ES-I3 (cell line): ENCODE data around the gene TENM4.

Experiments used
- H3K36me3 ChIP-seq: 2 replicates; pipeline ENCODE4 v1.6.1; 2013; ENCODE audit warnings: mild to moderate bottlenecking, low read length, control low read depth, moderate library complexity; ENCODE audit not compliant: insufficient read depth
- H3K4me1 ChIP-seq: 2 replicates; pipeline ENCODE4 v1.6.1; 2013; ENCODE audit warnings: mild to moderate bottlenecking, control low read depth, low read length; ENCODE audit not compliant: insufficient read depth
- H3K9ac ChIP-seq: 2 replicates; pipeline ENCODE4 v1.6.1; 2013; ENCODE audit warnings: low read depth, mild to moderate bottlenecking, low read length, moderate library complexity
- H3K9me3 ChIP-seq: 2 replicates; pipeline ENCODE4 v1.6.1; 2013; ENCODE audit warnings: mild to moderate bottlenecking, low read length, moderate library complexity; ENCODE audit not compliant: control insufficient read depth, insufficient read depth

TENM4 gene

DNA sequence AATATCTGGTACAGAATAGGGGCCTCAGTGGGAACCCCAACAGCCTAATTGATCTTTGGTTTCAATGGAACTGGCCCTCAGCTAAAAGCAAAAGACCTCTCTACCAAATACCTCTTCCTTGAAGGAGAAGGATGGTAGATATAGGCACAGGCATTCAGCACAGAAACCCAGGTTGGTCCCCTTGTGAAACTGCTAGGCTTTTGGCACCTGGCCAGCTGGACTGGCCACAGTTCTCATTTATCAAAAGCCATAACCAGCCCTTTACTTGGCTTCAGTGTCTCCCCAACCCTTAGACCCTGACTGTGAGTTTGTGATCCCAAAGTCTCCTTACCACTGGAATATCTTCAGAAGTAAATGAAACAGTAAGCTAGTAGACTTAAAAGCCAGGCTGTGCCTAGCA is 152.9 kb downstream of the TENM4 start:
- Histone ChIP-seq H3K9me3 (no peaks in the 10 kb centered on the region), H3K36me3 (no peaks in the 10 kb centered on the region), H3K4me1 (no peaks in the 10 kb centered on the region), H3K9ac (no peak overlapping the region)

DNA sequence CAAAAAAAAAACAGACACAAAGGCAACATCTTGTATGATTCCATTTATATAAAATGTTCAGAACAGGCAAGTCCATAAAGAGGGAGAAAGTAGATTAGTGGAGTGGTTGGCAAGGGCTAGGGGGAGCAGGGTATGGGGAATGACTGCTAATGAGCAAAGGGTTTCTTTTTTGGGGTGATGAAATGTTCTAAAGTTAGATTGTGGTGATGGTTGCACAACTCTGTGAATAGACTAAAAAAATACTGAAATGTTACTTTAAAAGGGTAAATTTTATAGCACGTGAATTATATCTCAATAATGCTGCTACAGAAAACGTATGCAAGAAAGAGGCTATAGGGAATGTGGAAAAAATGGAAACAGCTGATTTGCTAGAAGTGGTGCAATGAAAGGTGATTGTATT is 155.1 kb downstream of the TENM4 start:
- no peaks in the 10 kb centered on the region; the same call in 1 of the 2 replicates for H3K9me3 ChIP-seq
- H3K4me1 ChIP-seq = no peaks in the 10 kb centered on the region
- no peak overlapping the region for H3K9ac ChIP-seq
- no peaks in the 10 kb centered on the region for H3K36me3 ChIP-seq

DNA sequence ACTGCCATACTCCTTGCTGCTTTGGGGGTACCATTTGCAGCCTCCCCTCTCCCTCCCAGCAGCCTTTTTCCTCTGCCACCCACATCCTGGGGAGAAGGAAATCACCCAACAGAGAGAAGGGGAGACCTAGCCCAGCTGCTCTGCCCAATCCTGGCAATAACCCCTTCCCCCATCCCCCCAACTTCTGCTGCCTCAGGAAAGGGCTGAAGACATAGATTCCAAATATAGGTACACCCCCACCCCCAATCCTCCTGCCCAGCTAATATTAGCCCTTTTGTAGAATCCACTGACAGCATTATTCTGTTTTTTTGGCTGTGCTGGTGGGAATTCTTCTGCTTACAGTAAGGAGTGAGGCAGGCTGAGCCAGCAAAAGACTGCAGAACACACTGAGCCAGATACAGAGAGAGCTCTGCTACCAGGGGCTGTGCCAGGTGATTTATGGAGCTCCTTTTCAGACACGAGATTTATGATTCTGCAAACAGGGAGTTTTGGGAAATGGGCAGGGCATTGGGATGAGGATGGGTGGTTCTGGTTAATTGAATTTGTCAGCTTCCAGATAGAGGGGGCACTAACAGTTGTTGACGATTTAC is 164.0 kb downstream of the TENM4 start:
- Histone ChIP-seq H3K36me3 (no peaks in the 10 kb centered on the region), H3K4me1 (no peaks in the 10 kb centered on the region), H3K9ac (no peak overlapping the region), H3K9me3 (no peaks in the 10 kb centered on the region)

DNA sequence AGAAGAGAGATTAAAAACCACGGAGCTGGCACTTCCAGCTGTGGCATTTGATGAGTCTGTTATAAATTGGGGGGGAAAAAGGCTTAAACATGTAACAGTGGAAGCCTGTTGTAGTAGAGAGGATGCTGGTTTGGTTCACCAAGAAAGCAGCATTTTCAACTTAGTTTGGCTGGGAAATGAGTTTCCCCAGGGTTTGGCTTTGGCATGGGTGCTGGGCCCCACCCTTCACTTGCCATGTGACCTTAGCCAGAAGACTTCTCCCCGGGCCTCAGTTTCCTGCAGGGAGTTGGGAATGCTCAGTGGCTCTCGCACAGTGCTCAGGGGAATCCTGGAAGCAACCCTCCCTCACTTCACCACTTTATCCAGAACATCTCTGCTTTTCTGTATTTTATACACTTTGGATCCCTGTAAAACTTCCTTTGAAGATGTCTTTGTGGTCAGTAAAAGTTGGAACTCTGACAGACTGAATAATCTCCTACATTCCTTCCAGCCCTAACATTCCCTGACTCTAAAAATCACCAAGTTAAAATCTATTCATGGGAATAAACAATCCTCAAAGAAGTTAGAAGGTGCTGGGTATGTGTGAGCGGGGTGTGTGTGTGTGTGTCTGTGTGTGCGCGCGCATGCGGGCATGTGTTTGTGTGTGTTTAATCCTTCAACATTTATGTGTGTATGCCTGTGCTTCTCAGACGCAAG is 166.0 kb downstream of the TENM4 start:
- H3K4me1 ChIP-seq = no peaks in the 10 kb centered on the region
- H3K9me3 ChIP-seq = no peaks in the 10 kb centered on the region
- no peak overlapping the region for H3K9ac ChIP-seq
- H3K36me3 ChIP-seq = no peaks in the 10 kb centered on the region

DNA sequence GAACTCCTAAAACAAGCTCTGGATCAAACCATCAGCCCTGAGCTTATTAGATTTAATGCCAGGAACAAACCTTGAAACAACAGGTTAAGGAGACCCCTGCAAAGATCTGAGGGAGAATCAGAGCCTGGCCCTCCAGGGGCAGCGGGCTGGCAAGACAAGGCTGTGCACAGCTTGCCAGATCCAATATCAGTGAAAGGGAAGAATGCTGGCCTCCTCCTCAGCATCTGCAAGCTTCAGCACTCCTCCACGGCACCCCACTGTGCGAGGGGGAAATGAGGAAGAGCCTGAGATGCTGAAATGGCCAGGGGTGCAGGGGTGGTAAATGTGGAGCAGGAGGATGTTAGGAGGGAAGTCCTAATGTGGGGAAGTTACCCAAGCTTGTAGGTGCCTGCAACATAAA is 167.0 kb downstream of the TENM4 start:
- no peak overlapping the region for H3K9ac ChIP-seq
- H3K4me1 ChIP-seq = no peaks in the 10 kb centered on the region
- H3K9me3 ChIP-seq = no peaks in the 10 kb centered on the region
- no peaks in the 10 kb centered on the region for H3K36me3 ChIP-seq

DNA sequence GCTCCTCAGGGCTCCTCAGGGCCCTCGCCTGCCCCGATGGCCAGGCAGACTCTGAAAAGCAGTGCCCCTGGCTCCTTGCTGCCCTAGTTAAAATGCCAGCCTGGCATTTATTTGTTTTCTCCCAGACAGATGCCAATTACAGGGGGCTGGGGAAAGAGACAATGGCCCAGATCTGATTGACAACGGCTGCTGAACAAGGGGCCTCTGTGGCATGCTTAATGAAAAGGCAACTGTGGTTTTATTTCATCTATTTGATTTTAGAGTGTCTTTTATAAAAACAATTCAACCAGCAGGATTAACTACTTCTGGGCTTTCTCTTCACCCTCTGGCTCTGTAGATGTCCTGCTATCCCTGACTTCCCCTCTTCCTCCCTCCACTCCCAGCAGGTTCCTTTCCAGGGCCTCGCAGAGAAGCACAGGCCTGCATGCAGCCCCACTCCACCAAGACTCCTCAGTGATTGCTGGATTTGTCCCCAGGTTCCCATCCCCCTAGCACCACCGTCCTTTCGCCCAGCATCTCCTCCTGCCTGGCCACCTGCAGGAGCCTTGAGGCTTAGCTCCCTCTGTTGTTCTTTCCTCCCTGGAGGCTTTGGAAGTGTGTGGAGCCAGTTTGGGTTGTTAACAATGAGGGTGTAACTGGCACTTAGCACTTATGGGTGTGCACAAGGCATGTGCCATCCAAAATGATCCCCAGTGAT is 171.1 kb downstream of the TENM4 start:
- H3K36me3 ChIP-seq = no peaks in the 10 kb centered on the region
- no peaks in the 10 kb centered on the region for H3K4me1 ChIP-seq
- H3K9ac ChIP-seq = no peak overlapping the region
- H3K9me3 ChIP-seq = no peaks in the 10 kb centered on the region

DNA sequence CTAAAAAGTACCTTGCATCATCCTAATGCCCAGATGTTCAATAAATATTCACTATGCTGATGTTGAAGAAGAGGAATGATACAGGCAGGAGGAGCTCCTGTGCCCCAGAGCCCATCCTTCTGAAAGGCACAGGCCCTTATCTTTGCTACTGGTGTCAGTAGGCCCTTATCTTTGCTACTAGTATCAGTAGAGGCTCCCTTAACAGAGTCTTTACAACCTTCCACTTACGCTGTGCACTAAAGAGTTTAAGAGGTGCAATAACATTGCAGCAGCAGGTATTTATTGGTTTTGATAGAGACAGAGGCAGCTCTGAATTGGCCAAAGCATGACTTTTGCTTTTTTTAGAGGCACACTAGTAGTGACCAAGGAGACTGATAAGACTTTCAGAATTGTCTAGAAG is 174.4 kb downstream of the TENM4 start:
- peaks cover 5% of the 10 kb centered on the region; the same call in 1 of the 2 replicates for H3K4me1 ChIP-seq
- no peak overlapping the region for H3K9ac ChIP-seq
- H3K9me3 ChIP-seq = no peaks in the 10 kb centered on the region
- H3K36me3 ChIP-seq = no peaks in the 10 kb centered on the region

DNA sequence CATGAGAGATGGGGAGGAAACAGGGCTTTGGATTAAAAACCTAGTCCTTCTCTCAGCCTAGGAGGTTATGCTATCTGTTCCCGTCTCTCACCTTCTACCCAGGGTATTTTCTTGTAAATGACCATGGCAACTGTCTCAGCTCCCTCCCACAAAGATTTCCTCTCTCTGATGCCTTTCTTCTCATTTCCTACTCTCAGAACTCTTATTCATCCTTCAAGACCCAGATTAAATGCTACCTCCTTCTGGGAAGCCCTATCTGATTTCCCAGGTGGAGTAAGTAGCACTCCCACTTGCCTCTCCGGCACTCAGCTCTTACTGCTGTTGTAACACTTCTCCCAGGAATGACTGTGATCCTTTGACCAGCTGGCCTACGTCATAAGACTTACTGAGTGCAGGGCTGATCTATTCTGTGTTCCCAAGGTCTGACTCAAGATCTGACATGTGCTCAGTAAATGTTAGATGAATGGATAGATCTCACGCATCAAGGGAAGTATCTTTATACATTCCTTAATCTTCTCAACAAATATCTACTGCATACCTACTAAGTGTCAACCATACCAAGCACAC is 175.0 kb downstream of the TENM4 start:
- Histone ChIP-seq H3K9ac (no peak overlapping the region), H3K36me3 (no peaks in the 10 kb centered on the region), H3K4me1 (peaks cover 5% of the 10 kb centered on the region; the same call in 1 of the 2 replicates), H3K9me3 (no peaks in the 10 kb centered on the region)

DNA sequence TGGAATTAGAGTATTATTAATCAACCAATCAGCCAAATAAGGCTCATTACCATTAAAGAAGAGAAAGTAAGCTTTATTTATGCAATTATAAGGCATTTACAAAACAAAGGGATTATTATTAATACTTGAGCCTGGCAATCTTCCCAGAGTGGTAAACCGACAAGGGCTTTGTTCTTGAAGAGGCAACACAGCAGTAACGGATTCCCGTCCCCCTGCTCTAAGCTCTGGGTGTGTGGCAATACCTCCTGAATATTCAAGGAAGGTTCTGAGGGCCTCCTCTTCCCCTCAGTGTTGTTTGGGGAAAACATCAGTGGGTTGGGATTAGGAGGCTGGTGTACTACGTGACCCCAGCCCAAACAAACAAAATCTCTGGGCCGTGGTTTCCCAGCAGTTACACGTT is 176.5 kb downstream of the TENM4 start:
- Histone ChIP-seq H3K36me3 (no peaks in the 10 kb centered on the region), H3K4me1 (peaks cover 5% of the 10 kb centered on the region; the same call in 1 of the 2 replicates), H3K9ac (no peak overlapping the region), H3K9me3 (no peaks in the 10 kb centered on the region)

DNA sequence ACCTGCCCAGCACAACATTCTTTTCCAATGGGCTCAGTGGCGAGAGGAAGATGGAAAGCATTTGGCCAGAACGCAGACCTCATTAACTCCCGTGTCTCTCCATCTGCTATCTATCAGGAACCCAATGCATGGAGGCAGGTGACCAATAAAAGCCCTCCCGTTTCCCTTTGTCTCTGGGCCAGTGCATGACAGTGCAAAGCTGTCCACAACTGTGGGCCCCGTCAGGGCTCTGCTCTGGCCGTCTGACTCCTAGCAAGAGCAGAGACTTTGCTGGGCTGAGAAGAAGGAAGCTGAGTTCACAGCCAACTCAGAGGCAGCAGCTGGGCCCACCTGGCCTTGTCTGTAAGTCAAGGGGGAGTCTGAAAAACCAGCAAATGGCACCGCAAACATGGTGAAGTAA is 177.8 kb downstream of the TENM4 start:
- peaks cover 5% of the 10 kb centered on the region; the same call in 1 of the 2 replicates for H3K4me1 ChIP-seq
- H3K36me3 ChIP-seq = no peaks in the 10 kb centered on the region
- no peak overlapping the region for H3K9ac ChIP-seq
- no peaks in the 10 kb centered on the region for H3K9me3 ChIP-seq

DNA sequence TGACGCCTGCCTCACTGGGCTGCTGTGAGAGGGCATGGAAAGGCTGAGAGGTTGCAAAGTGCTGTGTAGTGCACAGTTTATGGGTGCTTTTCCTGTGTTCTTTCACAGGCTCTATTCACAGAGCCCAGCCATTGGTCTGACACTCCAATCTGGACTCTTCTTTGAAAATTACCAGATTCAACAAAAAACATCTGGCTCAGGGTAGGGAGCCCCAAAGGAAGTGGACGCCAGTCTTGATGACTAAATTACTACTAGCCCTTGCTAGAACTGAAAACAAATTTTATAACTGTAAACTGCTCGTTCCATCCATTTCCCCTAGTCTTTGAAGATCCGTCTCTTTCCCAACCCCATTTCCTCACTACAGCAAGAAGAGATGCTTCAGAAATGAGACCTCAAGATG is 178.6 kb downstream of the TENM4 start:
- no peaks in the 10 kb centered on the region for H3K9me3 ChIP-seq
- no peak overlapping the region for H3K9ac ChIP-seq
- no peaks in the 10 kb centered on the region for H3K36me3 ChIP-seq
- peaks cover 5% of the 10 kb centered on the region; the same call in 1 of the 2 replicates for H3K4me1 ChIP-seq

DNA sequence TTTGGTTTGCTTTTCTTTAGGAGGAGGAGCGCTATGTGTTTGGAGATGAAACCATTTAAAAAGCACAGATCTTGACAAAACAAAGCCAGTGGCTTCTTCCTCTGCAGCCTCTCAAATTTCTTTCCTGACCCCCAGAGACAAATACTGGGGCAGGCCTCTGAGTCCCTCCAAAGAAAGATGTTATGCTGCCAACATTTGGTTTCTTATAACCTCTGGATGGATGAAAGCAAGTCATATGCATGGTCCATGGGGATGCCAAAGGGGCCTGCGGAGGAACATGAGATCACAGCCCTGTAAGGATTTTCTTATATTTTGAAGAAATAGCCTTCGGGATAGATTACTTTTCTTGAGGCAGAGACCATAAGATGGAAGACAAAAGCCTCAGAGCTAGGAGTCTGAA is 179.1 kb downstream of the TENM4 start:
- no peaks in the 10 kb centered on the region for H3K9me3 ChIP-seq
- H3K4me1 ChIP-seq = peaks cover 5% of the 10 kb centered on the region; the same call in 1 of the 2 replicates
- H3K9ac ChIP-seq = no peak overlapping the region
- no peaks in the 10 kb centered on the region for H3K36me3 ChIP-seq

DNA sequence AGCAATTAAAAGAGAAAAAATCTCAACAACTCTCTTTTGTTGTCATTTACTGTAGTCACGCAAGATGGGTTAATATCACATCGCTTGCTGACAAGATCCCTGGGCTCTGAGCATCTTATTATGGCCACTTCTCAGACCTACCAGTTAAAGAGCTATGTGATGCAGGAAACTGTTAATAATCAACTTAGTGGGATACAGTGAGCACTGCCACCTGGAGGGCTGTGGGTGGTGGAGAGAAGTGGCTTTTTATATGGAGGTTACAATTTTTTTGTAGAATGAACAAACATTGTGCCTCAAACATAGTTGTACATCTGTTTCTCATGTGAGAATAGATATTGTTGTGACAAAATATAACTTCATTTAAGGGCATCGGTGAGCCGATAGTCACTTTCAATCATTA is 181.0 kb downstream of the TENM4 start:
- H3K9me3 ChIP-seq = no peaks in the 10 kb centered on the region
- peaks cover 5% of the 10 kb centered on the region; the same call in 1 of the 2 replicates for H3K4me1 ChIP-seq
- H3K9ac ChIP-seq = no peak overlapping the region
- no peaks in the 10 kb centered on the region for H3K36me3 ChIP-seq

DNA sequence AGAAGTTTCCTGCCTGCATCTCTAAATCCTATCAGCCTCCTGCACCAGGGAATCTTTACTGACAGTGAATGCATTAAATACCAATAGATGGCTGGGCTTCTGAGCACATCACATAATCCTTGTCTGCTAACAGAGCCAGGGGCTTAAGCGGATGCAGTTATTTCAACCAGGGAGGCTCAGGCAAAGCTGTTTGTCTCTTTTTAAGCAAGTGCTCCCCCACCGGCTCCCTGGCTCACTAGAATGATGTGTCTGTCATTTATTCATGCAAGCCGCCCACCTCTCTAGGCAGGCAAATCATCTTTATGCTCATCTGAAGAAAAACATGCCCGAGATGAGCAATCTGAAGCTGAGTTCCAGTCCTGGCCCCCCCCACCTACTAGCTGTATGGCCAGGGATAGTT is 182.3 kb downstream of the TENM4 start:
- H3K4me1 ChIP-seq = peaks cover 5% of the 10 kb centered on the region; the same call in 1 of the 2 replicates
- no peak overlapping the region for H3K9ac ChIP-seq
- H3K36me3 ChIP-seq = no peaks in the 10 kb centered on the region
- no peaks in the 10 kb centered on the region for H3K9me3 ChIP-seq
